ENCODE data around the gene DNAJB8.
A peak's percentile ranks its signal among the peaks of the same experiment; 100 is the strongest.

Gene DNAJB8

GRCh38 chr3:128442070-128442469 is 24.6 kb downstream of the DNAJB8 start:
- Histone ChIP-seq H3K9ac (ENCODE audit: low read depth, low read length) (no peak overlapping the region), H3K27ac (ENCODE audit: low read length) (no peak overlapping the region), H4K20me1 (ENCODE audit: insufficient read depth, low read length) (no peaks in the 10 kb centered on the region; the same call in 1 of the 2 replicates), H3K36me3 (ENCODE audit: insufficient read depth, low read length) (no peaks in the 10 kb centered on the region), H3K4me1 (ENCODE audit: insufficient read depth, low read length) (no peaks in the 10 kb centered on the region), H3K4me2 (ENCODE audit: insufficient read depth, low read length) (no peak overlapping the region), H3K79me2 (ENCODE audit: insufficient read depth, low read length) (no peaks in the 10 kb centered on the region), H2AFZ (ENCODE audit: low read depth, low read length) (no peak overlapping the region), H3K9me3 (ENCODE audit: insufficient read depth, low read length, severe bottlenecking) (no peaks in the 10 kb centered on the region), H3K4me3 (ENCODE audit: low read depth in 1 of 2, low read length in 2 of 2) (no peak overlapping the region), H3K27me3 (ENCODE audit: insufficient read depth, low read length, poor library complexity) (no peaks in the 10 kb centered on the region)
- no peak for TF ChIP-seq CTCF (IDR thresholded peaks at IDR 0.05; ENCODE audit: borderline replicate concordance, extremely low read depth, low read length, poor library complexity, severe bottlenecking)
- TF ChIP-seq EZH2 (IDR thresholded peaks at IDR 0.05; ENCODE audit: borderline replicate concordance, low read depth, low read length, severe bottlenecking) = no peak
- no peak for ATAC-seq (ENCODE audit: insufficient read depth, low read depth)
- no peak for DNase-seq

DNA sequence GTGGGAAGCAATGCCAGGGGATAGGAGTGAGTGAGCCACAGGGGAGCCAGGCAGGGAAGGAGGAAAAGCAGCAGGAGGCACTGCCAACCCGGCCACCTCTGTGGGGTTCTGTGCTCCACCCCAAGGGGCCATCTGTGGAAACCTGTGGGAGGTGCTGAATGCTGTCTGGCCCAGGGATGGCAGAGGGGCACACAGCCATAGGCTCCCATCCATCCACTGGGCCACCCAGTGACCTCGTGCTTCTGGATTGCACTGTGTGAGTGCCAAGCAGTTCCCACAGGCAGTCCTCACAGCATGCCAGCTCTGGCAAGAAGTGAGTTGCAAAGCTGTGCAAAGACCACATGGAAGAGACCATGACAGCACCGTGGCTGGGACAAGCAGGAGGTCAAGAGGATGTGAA is 27.5 kb downstream of the DNAJB8 start:
- no peak overlapping the region for H3K4me2 ChIP-seq (ENCODE audit: insufficient read depth, low read length)
- no peak overlapping the region for H3K9ac ChIP-seq (ENCODE audit: low read depth, low read length)
- H3K9me3 ChIP-seq (ENCODE audit: insufficient read depth, low read length, severe bottlenecking) = no peaks in the 10 kb centered on the region
- no peak for ATAC-seq (ENCODE audit: insufficient read depth, low read depth)
- no peak for TF ChIP-seq CTCF (IDR thresholded peaks at IDR 0.05; ENCODE audit: borderline replicate concordance, extremely low read depth, low read length, poor library complexity, severe bottlenecking)
- no peaks in the 10 kb centered on the region for H3K27me3 ChIP-seq (ENCODE audit: insufficient read depth, low read length, poor library complexity)
- DNase-seq = no peak
- no peak overlapping the region for H3K27ac ChIP-seq (ENCODE audit: low read length)
- no peaks in the 10 kb centered on the region; the same call in 1 of the 2 replicates for H4K20me1 ChIP-seq (ENCODE audit: insufficient read depth, low read length)
- H2AFZ ChIP-seq (ENCODE audit: low read depth, low read length) = no peak overlapping the region
- no peaks in the 10 kb centered on the region for H3K79me2 ChIP-seq (ENCODE audit: insufficient read depth, low read length)
- no peaks in the 10 kb centered on the region for H3K4me1 ChIP-seq (ENCODE audit: insufficient read depth, low read length)
- no peaks in the 10 kb centered on the region for H3K36me3 ChIP-seq (ENCODE audit: insufficient read depth, low read length)
- no peak overlapping the region for H3K4me3 ChIP-seq (ENCODE audit: low read depth in 1 of 2, low read length in 2 of 2)

DNA sequence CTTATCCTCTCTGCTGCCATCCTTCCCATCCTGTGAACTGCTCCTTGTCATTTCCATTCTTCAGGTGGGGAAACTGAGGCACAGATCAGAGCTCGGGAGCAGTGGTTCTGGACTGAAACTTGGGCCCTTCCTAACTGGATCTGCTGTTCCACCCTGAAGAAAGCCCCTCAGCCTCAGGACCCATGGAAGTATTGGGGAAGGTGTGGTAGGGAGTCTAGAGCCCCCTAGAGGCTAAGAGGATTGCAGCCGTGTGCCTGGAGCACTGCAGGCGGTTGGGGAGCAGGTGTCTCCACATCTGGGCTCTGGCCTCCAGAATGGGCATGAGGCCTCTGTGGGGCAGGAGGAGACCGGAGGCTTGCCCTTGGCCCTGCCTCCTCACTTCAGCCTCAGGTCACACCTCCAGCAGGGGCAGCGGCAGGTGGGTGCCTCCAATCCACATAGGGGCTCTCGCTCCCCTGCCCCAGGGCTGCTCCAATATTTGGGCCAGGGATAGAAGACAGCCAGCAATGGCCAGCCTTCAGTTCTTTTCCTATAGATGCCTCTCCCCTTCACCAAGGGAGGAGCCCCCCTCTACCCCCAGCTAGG is 28.1 kb downstream of the DNAJB8 start:
- Histone ChIP-seq H3K4me3 (ENCODE audit: low read depth in 1 of 2, low read length in 2 of 2) (no peak overlapping the region), H3K9ac (ENCODE audit: low read depth, low read length) (no peak overlapping the region), H3K4me1 (ENCODE audit: insufficient read depth, low read length) (no peaks in the 10 kb centered on the region), H3K9me3 (ENCODE audit: insufficient read depth, low read length, severe bottlenecking) (no peaks in the 10 kb centered on the region), H3K79me2 (ENCODE audit: insufficient read depth, low read length) (no peaks in the 10 kb centered on the region), H3K27ac (ENCODE audit: low read length) (no peak overlapping the region), H3K27me3 (ENCODE audit: insufficient read depth, low read length, poor library complexity) (no peaks in the 10 kb centered on the region), H4K20me1 (ENCODE audit: insufficient read depth, low read length) (peaks cover 3% of the 10 kb centered on the region; the same call in 1 of the 2 replicates), H3K36me3 (ENCODE audit: insufficient read depth, low read length) (no peaks in the 10 kb centered on the region), H2AFZ (ENCODE audit: low read depth, low read length) (no peak overlapping the region), H3K4me2 (ENCODE audit: insufficient read depth, low read length) (no peak overlapping the region)
- ATAC-seq (ENCODE audit: insufficient read depth, low read depth) = peak; percentile 64
- DNase-seq = peak; percentile 13
- TF ChIP-seq EZH2 (IDR thresholded peaks at IDR 0.05; ENCODE audit: borderline replicate concordance, low read depth, low read length, severe bottlenecking) (no peak), CTCF (IDR thresholded peaks at IDR 0.05; ENCODE audit: borderline replicate concordance, extremely low read depth, low read length, poor library complexity, severe bottlenecking) (peak; percentile 71)

GRCh38 chr3:128436214-128436613 is 30.5 kb downstream of the DNAJB8 start:
- ATAC-seq (ENCODE audit: insufficient read depth, low read depth) = no peak
- no peaks in the 10 kb centered on the region for H3K9me3 ChIP-seq (ENCODE audit: insufficient read depth, low read length, severe bottlenecking)
- H4K20me1 ChIP-seq (ENCODE audit: insufficient read depth, low read length) = peaks cover 3% of the 10 kb centered on the region; the same call in 1 of the 2 replicates
- no peaks in the 10 kb centered on the region for H3K79me2 ChIP-seq (ENCODE audit: insufficient read depth, low read length)
- H3K9ac ChIP-seq (ENCODE audit: low read depth, low read length) = no peak overlapping the region
- H2AFZ ChIP-seq (ENCODE audit: low read depth, low read length) = no peak overlapping the region
- no peak overlapping the region for H3K4me2 ChIP-seq (ENCODE audit: insufficient read depth, low read length)
- no peaks in the 10 kb centered on the region for H3K27me3 ChIP-seq (ENCODE audit: insufficient read depth, low read length, poor library complexity)
- H3K4me1 ChIP-seq (ENCODE audit: insufficient read depth, low read length) = no peaks in the 10 kb centered on the region
- no peak overlapping the region for H3K4me3 ChIP-seq (ENCODE audit: low read depth in 1 of 2, low read length in 2 of 2)
- H3K27ac ChIP-seq (ENCODE audit: low read length) = no peak overlapping the region
- TF ChIP-seq EZH2 (IDR thresholded peaks at IDR 0.05; ENCODE audit: borderline replicate concordance, low read depth, low read length, severe bottlenecking) = no peak
- no peak for TF ChIP-seq CTCF (IDR thresholded peaks at IDR 0.05; ENCODE audit: borderline replicate concordance, extremely low read depth, low read length, poor library complexity, severe bottlenecking)
- no peaks in the 10 kb centered on the region for H3K36me3 ChIP-seq (ENCODE audit: insufficient read depth, low read length)
- DNase-seq = no peak

Measured in DND-41 (cell line).